H9 (cell line): ENCODE data around the gene TMEM81. TPM values are rescaled to one million over a fixed set of nuclear protein-coding genes. Genes with fewer than 3 reads are reported as not detected.

ENCODE experiments used
- DNase-seq: peaks from one replicate; pipeline ENCODE4 v3.0.0-alpha.2; 2017
- H2AFZ ChIP-seq: one replicate; pipeline ENCODE4 v1.6.1; 2013; ENCODE audit warnings: mild to moderate bottlenecking, low read length, control low read depth, moderate library complexity
- H2AK5ac ChIP-seq: 2 replicates; pipeline ENCODE4 v1.6.1; 2013; ENCODE audit warnings: low read length, control low read depth, mixed read lengths; ENCODE audit not compliant: insufficient read length
- H2BK120ac ChIP-seq: one replicate; pipeline ENCODE4 v1.6.1; 2013; ENCODE audit warnings: low read depth, mild to moderate bottlenecking, low read length, control low read depth, inconsistent platforms; ENCODE audit not compliant: poor library complexity, severe bottlenecking
- H2BK12ac ChIP-seq: 2 replicates; pipeline ENCODE4 v1.6.1; 2013; ENCODE audit warnings: low read length, control low read depth, mixed read lengths, low read depth; ENCODE audit not compliant: insufficient read length
- H2BK15ac ChIP-seq: 2 replicates; pipeline ENCODE4 v1.6.1; 2013; ENCODE audit warnings: low read depth, low read length, control low read depth
- H2BK20ac ChIP-seq: one replicate; pipeline ENCODE4 v1.6.1; 2013; ENCODE audit warnings: low read depth, mild to moderate bottlenecking, low read length, control low read depth, inconsistent platforms; ENCODE audit not compliant: poor library complexity, severe bottlenecking
- H2BK5ac ChIP-seq: 2 replicates; pipeline ENCODE4 v1.6.1; 2013; ENCODE audit warnings: low read length, control low read depth, mixed read lengths; ENCODE audit not compliant: insufficient read length
- H3K14ac ChIP-seq: 2 replicates; pipeline ENCODE4 v1.6.1; 2013; ENCODE audit warnings: low read length, control low read depth; ENCODE audit not compliant: insufficient read depth
- H3K18ac ChIP-seq: 2 replicates; pipeline ENCODE4 v1.6.1; 2013; ENCODE audit warnings: low read depth, mild to moderate bottlenecking, mixed read lengths, low read length, control low read depth; ENCODE audit not compliant: insufficient read length
- H3K23ac ChIP-seq: 2 replicates; pipeline ENCODE4 v1.6.1; 2013; ENCODE audit warnings: low read length, control low read depth, mixed read lengths, low read depth; ENCODE audit not compliant: insufficient read length
- H3K23me2 ChIP-seq: 2 replicates; pipeline ENCODE4 v1.6.1; 2013; ENCODE audit warnings: low read depth, mild to moderate bottlenecking, mixed read lengths, low read length, control low read depth; ENCODE audit not compliant: insufficient read length, poor library complexity, severe bottlenecking
- H3K27ac ChIP-seq: 2 replicates; pipeline ENCODE4 v1.5.1; 2013; ENCODE audit warnings: low read length, control low read depth, mixed read lengths, low read depth; ENCODE audit not compliant: insufficient read length
- H3K27me3 ChIP-seq: 2 replicates; pipeline ENCODE4 v1.6.1; 2013; ENCODE audit warnings: low read length, control low read depth, inconsistent platforms; ENCODE audit not compliant: insufficient read depth
- H3K4ac ChIP-seq: 2 replicates; pipeline ENCODE4 v1.6.1; 2013; ENCODE audit warnings: low read depth, mild to moderate bottlenecking, control low read depth, inconsistent platforms, low read length, moderate library complexity
- H3K4me1 ChIP-seq: 2 replicates; pipeline ENCODE4 v1.6.1; 2013; ENCODE audit warnings: low read length, control low read depth, inconsistent platforms; ENCODE audit not compliant: insufficient read depth
- H3K4me2 ChIP-seq: 2 replicates; pipeline ENCODE4 v1.6.1; 2013; ENCODE audit warnings: low read length, control low read depth, mixed read lengths; ENCODE audit not compliant: insufficient read length, insufficient read depth
- H3K56ac ChIP-seq: 2 replicates; pipeline ENCODE4 v1.6.1; 2013; ENCODE audit warnings: low read depth, mild to moderate bottlenecking, mixed read lengths, low read length, control low read depth; ENCODE audit not compliant: insufficient read length
- H3K79me1 ChIP-seq: 2 replicates; pipeline ENCODE4 v1.6.1; 2013; ENCODE audit warnings: low read depth, mild to moderate bottlenecking, moderate library complexity, low read length, control low read depth, inconsistent platforms; ENCODE audit not compliant: insufficient read depth, poor library complexity, severe bottlenecking
- H3K79me2 ChIP-seq: 2 replicates; pipeline ENCODE4 v1.6.1; 2013; ENCODE audit warnings: low read length, control low read depth, inconsistent platforms; ENCODE audit not compliant: insufficient read depth
- H3K9ac ChIP-seq: 2 replicates; pipeline ENCODE4 v1.6.1; 2013; ENCODE audit warnings: low read length, control low read depth, mixed read lengths; ENCODE audit not compliant: insufficient read length; ENCODE audit errors: extremely low read depth
- H3K9me3 ChIP-seq: one replicate; pipeline ENCODE4 v1.6.1; 2013; ENCODE audit warnings: low read depth, low read length, inconsistent platforms; ENCODE audit not compliant: control insufficient read depth
- H3T11ph ChIP-seq: one replicate; pipeline ENCODE4 v1.6.1; 2013; ENCODE audit warnings: mild to moderate bottlenecking, low read length, control low read depth, inconsistent platforms
- H4K20me1 ChIP-seq: one replicate; pipeline ENCODE4 v1.6.1; 2013; ENCODE audit not compliant: control insufficient read depth, insufficient read length, insufficient read depth
- H4K5ac ChIP-seq: 2 replicates; pipeline ENCODE4 v1.6.1; 2013; ENCODE audit warnings: low read depth, mild to moderate bottlenecking, mixed read lengths, low read length, control low read depth; ENCODE audit not compliant: insufficient read length
- H4K8ac ChIP-seq: replicated peaks from 2 replicates; pipeline ENCODE4 v1.6.1; 2013; ENCODE audit warnings: low read length, control low read depth, mixed read lengths, low read depth; ENCODE audit not compliant: insufficient read length
- H4K91ac ChIP-seq: 2 replicates; pipeline ENCODE4 v1.6.1; 2013; ENCODE audit warnings: low read depth, mild to moderate bottlenecking, moderate library complexity, mixed read lengths, low read length, control low read depth; ENCODE audit not compliant: insufficient read length
- H3K27ac Mint-ChIP-seq, 3 experiments: 2 replicates in 2 of 3; 3 replicates in 1 of 3; pipeline ENCODE4 v1.8.0; 2020 to 2021; ENCODE audit warnings: mixed read lengths in 3 of 3, mild to moderate bottlenecking in 1 of 3, moderate library complexity in 1 of 3
- H3K27me3 Mint-ChIP-seq: 2 replicates; pipeline ENCODE4 v1.8.0; 2021; ENCODE audit warnings: low read depth, mild to moderate bottlenecking, moderate library complexity, mixed read lengths
- H3K36me3 Mint-ChIP-seq, 3 experiments: 2 replicates in 2 of 3; 3 replicates in 1 of 3; pipeline ENCODE4 v1.8.0; 2020 to 2021; ENCODE audit warnings: low read depth in 3 of 3, mixed read lengths in 3 of 3; ENCODE audit not compliant: insufficient read depth in 1 of 3
- H3K4me1 Mint-ChIP-seq, 2 experiments: 2 replicates each; pipeline ENCODE4 v1.8.0; 2020; ENCODE audit warnings: mixed read lengths in 2 of 2
- H3K4me3 Mint-ChIP-seq, 2 experiments: 2 replicates in 1 of 2; 3 replicates in 1 of 2; pipeline ENCODE4 v1.8.0; 2020 to 2021; ENCODE audit warnings: mild to moderate bottlenecking in 2 of 2, mixed read lengths in 2 of 2, moderate library complexity in 1 of 2
- H3K9me3 Mint-ChIP-seq, 2 experiments: 2 replicates in 1 of 2; 3 replicates in 1 of 2; pipeline ENCODE4 v1.8.0; 2020; ENCODE audit warnings: mild to moderate bottlenecking in 2 of 2, mixed read lengths in 2 of 2, moderate library complexity in 1 of 2
- WGBS: extraction: QIAGEN DNeasy Blood & Tissue Kit; methylation state at CpG from one replicate; pipeline ENCODE4 v1.1.7; 2013; ENCODE audit warnings: missing lambda C conversion rate, low lambda C conversion rate, mixed read lengths; ENCODE audit not compliant: insufficient read length; ENCODE audit errors: extremely low coverage; 5-methylcytosine and 5-hydroxymethylcytosine counted together
- total RNA-seq: library from RNA; stranded (reverse); gene quantifications from 2 replicates; pipeline ENCODE4 v1.2.1, GENCODE V29; 2021
- TF ChIP-seq, protein P1 (sequence below): fragments of 200-600 bp; sonication (generic); conservative IDR thresholded peaks from 3 replicates; pipeline ENCODE4 v1.8.0; 2021; ENCODE audit warnings: antibody characterized with exemption, mild to moderate bottlenecking

Gene TMEM81
- total RNA-seq, 1 experiment from 2014 or later: 3.0 TPM

GRCh38 chr1:205049479-205049878, 34.8 kb downstream of the TMEM81 start:
- no peaks in the 10 kb centered on the region; a peak in 1 of 5 replicates for H3K9me3 Mint-ChIP-seq

More at GRCh38 chr1:205049479-205049878, 34.8 kb downstream of the TMEM81 start:
- Histone ChIP-seq H2AK5ac (no peak overlapping the region), H3K23ac (no peak overlapping the region), H3K9me3 (no peaks in the 10 kb centered on the region), H2BK12ac (no peak overlapping the region), H3K9ac (no peak overlapping the region), H3K79me1 (no peaks in the 10 kb centered on the region), H3K4me2 (no peak overlapping the region), H3T11ph (no peak overlapping the region), H2BK20ac (no peak overlapping the region), H4K5ac (no peak overlapping the region), H3K56ac (no peak overlapping the region), H2BK120ac (no peak overlapping the region), H3K4ac (no peak overlapping the region), H3K18ac (no peak overlapping the region), H2AFZ (no peak overlapping the region), H4K8ac (no peak overlapping the region), H4K91ac (no peak overlapping the region), H3K79me2 (no peaks in the 10 kb centered on the region), H3K14ac (no peak overlapping the region), H3K27ac (no peak overlapping the region), H2BK5ac (no peak overlapping the region), H4K20me1 (peaks cover 4% of the 10 kb centered on the region), H3K23me2 (no peaks in the 10 kb centered on the region), H3K4me1 (peaks cover 6% of the 10 kb centered on the region; the same call in 1 of the 2 replicates), H2BK15ac (no peak overlapping the region), H3K27me3 (no peaks in the 10 kb centered on the region)
- no CpG with 5 or more reads among the region's 6 CpGs for WGBS
- peaks cover 37% of the 10 kb centered on the region for H3K27me3 Mint-ChIP-seq
- no peak for DNase-seq
- H3K4me3 Mint-ChIP-seq: no peak overlapping the region
- H3K4me1 Mint-ChIP-seq: peaks cover 33 to 55% of the 10 kb centered on the region in 2 experiments
- H3K36me3 Mint-ChIP-seq: no peaks in the 10 kb centered on the region
- no peak overlapping the region for H3K27ac Mint-ChIP-seq
- TF ChIP-seq, protein P1, sequence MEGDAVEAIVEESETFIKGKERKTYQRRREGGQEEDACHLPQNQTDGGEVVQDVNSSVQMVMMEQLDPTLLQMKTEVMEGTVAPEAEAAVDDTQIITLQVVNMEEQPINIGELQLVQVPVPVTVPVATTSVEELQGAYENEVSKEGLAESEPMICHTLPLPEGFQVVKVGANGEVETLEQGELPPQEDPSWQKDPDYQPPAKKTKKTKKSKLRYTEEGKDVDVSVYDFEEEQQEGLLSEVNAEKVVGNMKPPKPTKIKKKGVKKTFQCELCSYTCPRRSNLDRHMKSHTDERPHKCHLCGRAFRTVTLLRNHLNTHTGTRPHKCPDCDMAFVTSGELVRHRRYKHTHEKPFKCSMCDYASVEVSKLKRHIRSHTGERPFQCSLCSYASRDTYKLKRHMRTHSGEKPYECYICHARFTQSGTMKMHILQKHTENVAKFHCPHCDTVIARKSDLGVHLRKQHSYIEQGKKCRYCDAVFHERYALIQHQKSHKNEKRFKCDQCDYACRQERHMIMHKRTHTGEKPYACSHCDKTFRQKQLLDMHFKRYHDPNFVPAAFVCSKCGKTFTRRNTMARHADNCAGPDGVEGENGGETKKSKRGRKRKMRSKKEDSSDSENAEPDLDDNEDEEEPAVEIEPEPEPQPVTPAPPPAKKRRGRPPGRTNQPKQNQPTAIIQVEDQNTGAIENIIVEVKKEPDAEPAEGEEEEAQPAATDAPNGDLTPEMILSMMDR: no peak
